ENCODE data around the gene ZRANB1. TPM values are rescaled to one million over a fixed set of nuclear protein-coding genes. Genes with fewer than 3 reads are reported as not detected.

ZRANB1 gene
- total and polyA plus RNA-seq, 10 of the 15 experiments (the other 5 are each of a cell fraction or from before 2014, with no cell fraction given) = 1.7 to 11.8 (median 6.2) TPM

GRCh38 chr10:125007436-125007835, 65.5 kb downstream of the ZRANB1 start:
- Histone ChIP-seq H2AFZ (ENCODE audit: control insufficient read depth, low read depth, low read length) (no peak overlapping the region), H3K27me3 (replicated peaks in 1 of 2; ENCODE audit: control insufficient read depth in 2 of 2, insufficient read depth in 2 of 2, low read length in 1 of 2) (no peaks in the 10 kb centered on the region), H3K36me3 (ENCODE audit: control insufficient read depth in 2 of 2, insufficient read depth in 2 of 2, low read length in 1 of 2) (no peaks in the 10 kb centered on the region), H4K20me1 (ENCODE audit: control insufficient read depth, insufficient read depth) (no peaks in the 10 kb centered on the region), H3K79me2 (ENCODE audit: control insufficient read depth, insufficient read depth, low read length) (no peaks in the 10 kb centered on the region), H3K9me3 (replicated peaks; ENCODE audit: control insufficient read depth, insufficient read depth, low read length) (no peaks in the 10 kb centered on the region), H3K9ac (ENCODE audit: control insufficient read depth, insufficient read depth, low read length) (no peak overlapping the region), H3K4me1 (ENCODE audit: control insufficient read depth, insufficient read depth, low read length) (no peaks in the 10 kb centered on the region), H3K4me3 (no peak overlapping the region), H3K4me2 (ENCODE audit: control insufficient read depth, insufficient read depth) (no peak overlapping the region), H3K27ac (ENCODE audit: control insufficient read depth, insufficient read depth) (no peak overlapping the region)
- in situ Hi-C loops (cut with MboI) = no loop called here
- ChIA-PET SMC1A (ENCODE audit: uncharacterized antibody, unreplicated experiment) (no interaction called here), CTCF (no interaction called here), RAD21 (ENCODE audit: unreplicated experiment) (no interaction called here), POLR2A (no interaction called here)
- DNase-seq (ENCODE audit: low read depth, low spot score) (no peak), FAIRE-seq (no peak), ATAC-seq (no peak)
- intact Hi-C loops (cut with micrococcal nuclease; ENCODE audit: unreplicated experiment) = no loop called here
- no TSS peak for BruUV-seq (replicated peaks)
- WGBS (ENCODE audit: insufficient coverage, insufficient replicate concordance, low lambda C conversion rate, missing lambda C conversion rate) = 50% methylated on average over 6 of the region's 6 CpGs
- TF ChIP-seq JUND (IDR thresholded peaks at IDR 0.05; ENCODE audit: low read depth, low read length) (no peak), ZBTB4 (CRISPR knock-in tag; IDR thresholded peaks at IDR 0.05) (no peak), USF2 (IDR thresholded peaks at IDR 0.05; ENCODE audit: borderline replicate concordance, low read depth, low read length) (no peak), NBN (IDR thresholded peaks at IDR 0.05) (no peak), SMAD5 (IDR thresholded peaks at IDR 0.05; ENCODE audit: low read depth) (no peak), POU2F2 (IDR thresholded peaks at IDR 0.05; ENCODE audit: borderline replicate concordance, low read depth, low read length) (no peak), POLR2AphosphoS5 (IDR thresholded peaks at IDR 0.05; ENCODE audit: low read length) (no peak), NKRF (conservative IDR thresholded peaks at IDR 0.05) (no peak), MXI1 (IDR thresholded peaks at IDR 0.05; ENCODE audit: low read depth, low read length) (no peak), KLF5 (IDR thresholded peaks at IDR 0.05; ENCODE audit: partially characterized antibody) (no peak), IRF4 (IDR thresholded peaks at IDR 0.05; ENCODE audit: low read depth, low read length) (no peak), PAX5 (IDR thresholded peaks at IDR 0.05; ENCODE audit: borderline replicate concordance, low read depth, low read length) (no peak), POLR2A (IDR thresholded peaks at IDR 0.05; ENCODE audit: low read depth, low read length) (no peak), IRF5 (IDR thresholded peaks at IDR 0.05; ENCODE audit: borderline replicate concordance) (no peak)
